ENCODE measurements around the gene COL23A1. TPM values are rescaled to one million over a fixed set of nuclear protein-coding genes. Genes with fewer than 3 reads are reported as not detected.

Gene COL23A1
- total and polyA plus RNA-seq, 2 of the 8 experiments (the other 6 are each of a cell fraction or from before 2014, with no cell fraction given), result 3.1 to 4.7 TPM

- no peak overlapping the region for H2BK120ac ChIP-seq (replicated peaks; ENCODE audit: low read depth, low read length)
- WGBS, 2 experiments (ENCODE audit: extremely low coverage in 1 of 2, insufficient coverage in 1 of 2, insufficient read length in 1 of 2, insufficient replicate concordance in 2 of 2, low coverage in 1 of 2, low lambda C conversion rate in 2 of 2, missing lambda C conversion rate in 1 of 2), result 89% methylated on average over 12 of the region's 12 CpGs; no CpG with 5 or more reads in 1 of the 2 experiments
- TF ChIP-seq MAFK (IDR thresholded peaks at IDR 0.05; ENCODE audit: low read depth, low read length) (no peak), CEBPB (IDR thresholded peaks at IDR 0.05; ENCODE audit: low read depth, low read length) (no peak), CTCF (IDR thresholded peaks at IDR 0.05; ENCODE audit: control extremely low read depth in 1 of 3, insufficient read depth in 1 of 3, low read depth in 1 of 3, low read length in 3 of 3) (no peak)
Measured at GRCh38 chr5:178489271-178489976, 100.8 kb downstream of the COL23A1 start.

More at GRCh38 chr5:178489271-178489976, 100.8 kb downstream of the COL23A1 start:
- Histone ChIP-seq H3K18ac (ENCODE audit: extremely low read depth, low read length) (no peak overlapping the region), H3K9ac (replicated peaks in 1 of 4; ENCODE audit: extremely low read depth in 1 of 4, low read depth in 3 of 4, low read length in 3 of 4) (no peak overlapping the region), H2BK5ac (ENCODE audit: low read depth, low read length) (no peak overlapping the region), H4K20me1 (replicated peaks in 1 of 2; ENCODE audit: control insufficient read depth in 1 of 2, insufficient read depth in 2 of 2, low read length in 2 of 2) (no peaks in the 10 kb centered on the region), H3K79me2 (ENCODE audit: control insufficient read depth in 1 of 2, insufficient read depth in 2 of 2, low read length in 2 of 2) (no peaks in the 10 kb centered on the region), H4K5ac (ENCODE audit: insufficient read length, low read depth, low read length) (no peak overlapping the region), H3K23ac (ENCODE audit: insufficient read length) (no peak overlapping the region), H2BK12ac (ENCODE audit: low read depth, low read length) (no peak overlapping the region), H3K14ac (ENCODE audit: insufficient read length) (no peak overlapping the region), H3K9me3 (ENCODE audit: insufficient read depth in 2 of 2, low read depth in 1 of 2, low read length in 1 of 2) (peaks cover 0 to 3% of the 10 kb centered on the region in 2 experiments; a peak in 1 of 4 replicates), H3K27me3 (replicated peaks in 1 of 4; ENCODE audit: control insufficient read depth in 3 of 4, extremely low read depth in 1 of 4, insufficient read depth in 3 of 4, low read length in 3 of 4) (no peaks in the 10 kb centered on the region; a peak in 1 of 7 replicates), H4K8ac (ENCODE audit: extremely low read depth, insufficient read depth, low read length) (no peak overlapping the region), H2AFZ (ENCODE audit: low read length) (no peak overlapping the region), H3K36me3 (ENCODE audit: control insufficient read depth in 2 of 4, insufficient read depth in 4 of 4, low read length in 3 of 4) (no peaks in the 10 kb centered on the region), H2BK20ac (ENCODE audit: low read length) (no peak overlapping the region), H3K56ac (replicated peaks; ENCODE audit: insufficient read length, low read depth, low read length) (no peak overlapping the region), H3K27ac (ENCODE audit: low read depth, low read length) (no peak overlapping the region), H3K4me1 (replicated peaks in 1 of 4; ENCODE audit: control insufficient read depth in 3 of 4, insufficient read depth in 4 of 4, low read length in 3 of 4) (peaks cover 4 to 13% (median 7%) of the 10 kb centered on the region in 4 experiments), H3K4me3 (ENCODE audit: extremely low read depth in 1 of 4, insufficient read depth in 2 of 4, low read depth in 3 of 4, low read length in 4 of 4) (no peak overlapping the region), H2BK15ac (ENCODE audit: low read length) (no peak overlapping the region), H4K91ac (replicated peaks; ENCODE audit: insufficient read length, low read length) (no peak overlapping the region), H3K4me2 (ENCODE audit: insufficient read depth in 1 of 2, low read depth in 2 of 2, low read length in 2 of 2) (no peak overlapping the region), H2AK5ac (ENCODE audit: low read depth, low read length) (no peak overlapping the region), H3K4ac (replicated peaks; ENCODE audit: insufficient read length, low read depth, low read length) (no peak overlapping the region), H3K23me2 (ENCODE audit: low read depth, low read length) (no peaks in the 10 kb centered on the region), H3K79me1 (ENCODE audit: low read depth, low read length) (no peaks in the 10 kb centered on the region)
- POLR2A ChIA-PET (ENCODE audit: partially characterized antibody), result no interaction called here
- FAIRE-seq, result no peak
- no peak for DNase-seq (ENCODE audit: low read depth in 1 of 2, low spot score in 2 of 2)
- CTCF ChIA-PET (ENCODE audit: partially characterized antibody), result interaction anchor here (1.1 to 2.2 kb wide), 3 partner anchors 8 to 28 kb away, joined by 4 to 7 read pairs (median 5); no protein-coding TSS in a partner anchor

Measured in H1 (cell line).